A673 (cell line): ENCODE data around the gene AGPAT3. TPM values are rescaled to one million over a fixed set of nuclear protein-coding genes. Genes with fewer than 3 reads are reported as not detected.

Experiments used
- BruUV-seq: library from RNA; stranded (reverse); fragments of 400-500 nt; replicated peaks from 2 replicates; lab custom pipeline; 2021; lab: Mats Ljungman, UMichigan
- CTCF ChIA-PET: fragments of 300-600 bp; sonication (Branson Sonifier 250); formaldehyde crosslinking; loops from one replicate; lab custom pipeline; 2022; ENCODE audit warnings: antibody characterized with exemption; lab: Charles Lee
- POLR2A ChIA-PET: fragments of 300-600 bp; sonication (Branson Sonifier 250); formaldehyde crosslinking; loops from one replicate; lab custom pipeline; 2022; ENCODE audit warnings: antibody characterized with exemption; ENCODE audit not compliant: low non-redundant PET; lab: Charles Lee
- DNase-seq: peaks from one replicate; pipeline ENCODE4 v3.0.0-alpha.2; 2015; ENCODE audit warnings: low spot score
- H3K27ac ChIP-seq: fragments of 200-600 bp; sonication (generic); 2 replicates; pipeline ENCODE4 v1.5.1; 2016; ENCODE audit warnings: mixed run types, low read depth, mild to moderate bottlenecking, mixed read lengths, antibody characterized with exemption, low read length; ENCODE audit not compliant: poor library complexity, severe bottlenecking
- H3K27me3 ChIP-seq: fragments of 200-600 bp; sonication (generic); replicated peaks from 2 replicates; pipeline ENCODE4 v1.6.1; 2017; ENCODE audit warnings: mixed run types, low read depth, mild to moderate bottlenecking, mixed read lengths, antibody characterized with exemption, low read length; ENCODE audit not compliant: insufficient read depth, poor library complexity
- H3K36me3 ChIP-seq: fragments of 200-600 bp; sonication (generic); 2 replicates; pipeline ENCODE4 v1.6.1; 2016; ENCODE audit warnings: mixed run types, mild to moderate bottlenecking, mixed read lengths, antibody characterized with exemption, low read length; ENCODE audit not compliant: insufficient read depth, poor library complexity, severe bottlenecking
- H3K4me1 ChIP-seq: fragments of 200-600 bp; sonication (generic); 2 replicates; pipeline ENCODE4 v1.6.1; 2017; ENCODE audit warnings: mixed run types, mild to moderate bottlenecking, mixed read lengths, antibody characterized with exemption, low read length; ENCODE audit not compliant: insufficient read depth, poor library complexity, severe bottlenecking
- H3K4me3 ChIP-seq: fragments of 200-600 bp; sonication (generic); 2 replicates; pipeline ENCODE4 v1.5.1; 2016; ENCODE audit warnings: low read depth, mixed run types, mild to moderate bottlenecking, mixed read lengths, low read length; ENCODE audit not compliant: poor library complexity, severe bottlenecking
- H3K9me3 ChIP-seq: fragments of 200-600 bp; sonication (generic); 2 replicates; pipeline ENCODE4 v1.6.1; 2016; ENCODE audit warnings: mixed run types, low read depth, mild to moderate bottlenecking, mixed read lengths, antibody characterized with exemption, low read length; ENCODE audit not compliant: poor library complexity, severe bottlenecking
- CTCF ChIP-seq: fragments of 300-800, 200-600 bp; sonication (generic); conservative IDR thresholded peaks from 2 replicates; pipeline ENCODE4 v1.5.1; 2017; ENCODE audit warnings: low read depth, mild to moderate bottlenecking, antibody characterized with exemption, low read length, moderate library complexity, mixed read lengths
- EZH2 ChIP-seq: fragments of 200-600 bp; sonication (generic); IDR thresholded peaks from 2 replicates; pipeline ENCODE4 v1.6.1; 2017; ENCODE audit warnings: borderline replicate concordance, low read depth, mild to moderate bottlenecking, mixed read lengths, antibody characterized with exemption, low read length; ENCODE audit not compliant: poor library complexity, severe bottlenecking
- intact Hi-C: fragments of 100-400 bp; cut with micrococcal nuclease; formaldehyde crosslinking; loops from one replicate; pipeline ENCODE4 v1.10.0; 2022; ENCODE audit not compliant: unreplicated experiment
- total RNA-seq: library from RNA; stranded (reverse); gene quantifications from 2 replicates; pipeline ENCODE4 v1.2.3, GENCODE V29; 2021

Gene AGPAT3
- total RNA-seq, 1 experiment from 2014 or later: 69.6 TPM

GRCh38 chr21:43864313-43864961 is 586 bp upstream of the AGPAT3 start:
- DNase-seq: peak; percentile 42
- no peaks in the 10 kb centered on the region for H3K27me3 ChIP-seq
- CTCF ChIA-PET: no interaction called here
- H3K9me3 ChIP-seq: no peaks in the 10 kb centered on the region
- H3K4me3 ChIP-seq: peak overlapping the region; percentile 94
- no TSS peak for BruUV-seq
- H3K36me3 ChIP-seq: peaks cover 8% of the 10 kb centered on the region
- no peak for TF ChIP-seq EZH2
- TF ChIP-seq CTCF: no peak
- peak overlapping the region; percentile 70 for H3K27ac ChIP-seq
- peaks cover 5% of the 10 kb centered on the region for H3K4me1 ChIP-seq
- intact Hi-C loops: loop anchor here (10.0 kb wide), 2 partner anchors 50 to 60 kb away; no protein-coding TSS in a partner anchor
- POLR2A ChIA-PET: no interaction called here

- H3K27ac ChIP-seq: peak overlapping the region; percentile 90
- H3K4me1 ChIP-seq: peaks cover 13% of the 10 kb centered on the region
- no peaks in the 10 kb centered on the region for H3K27me3 ChIP-seq
- ChIA-PET CTCF (no interaction called here), POLR2A (interaction anchor here (0.7 kb wide), 1 partner anchor 94 kb away, joined by 6 read pairs; no protein-coding TSS in a partner anchor)
- intact Hi-C loops: loop anchor here (10.0 kb wide), 2 partner anchors 51 to 59 kb away; no protein-coding TSS in a partner anchor
- H3K36me3 ChIP-seq: peaks cover 8% of the 10 kb centered on the region
- peak overlapping the region; percentile 94 for H3K4me3 ChIP-seq
- no peaks in the 10 kb centered on the region for H3K9me3 ChIP-seq
- DNase-seq: peak; percentile 26
- no peak for TF ChIP-seq CTCF
- TF ChIP-seq EZH2: no peak
- no TSS peak for BruUV-seq
These were observed 677 bp downstream of the AGPAT3 start for GRCh38 chr21:43865540-43866259.

- Histone ChIP-seq H3K27me3 (no peaks in the 10 kb centered on the region), H3K27ac (peak overlapping the region; percentile 90), H3K4me1 (peaks cover 13% of the 10 kb centered on the region), H3K4me3 (peak overlapping the region; percentile 94), H3K36me3 (peaks cover 8% of the 10 kb centered on the region), H3K9me3 (no peaks in the 10 kb centered on the region)
- ChIA-PET CTCF (no interaction called here), POLR2A (interaction anchor here (0.7 kb wide), 1 partner anchor 94 kb away, joined by 6 read pairs; no protein-coding TSS in a partner anchor)
- TF ChIP-seq EZH2: no peak
- no peak for TF ChIP-seq CTCF
- BruUV-seq: no TSS peak
- intact Hi-C loops: loop anchor here (10.0 kb wide), 2 partner anchors 51 to 59 kb away; no protein-coding TSS in a partner anchor
- DNase-seq: peak; percentile 71
These were observed 1.2 kb downstream of the AGPAT3 start for GRCh38 chr21:43866260-43866629.
